ENCODE results near the gene ZNF546. TPM values are rescaled to one million over a fixed set of nuclear protein-coding genes. Genes with fewer than 3 reads are reported as not detected.
"Not testable (repeated sequence)": the region's sequence is repeated elsewhere in the genome, so short reads cannot be mapped to it uniquely, and the experiment has no call there.

ZNF546 gene
- total and polyA plus RNA-seq, 4 donors, result 6.1 to 18.0 (median 11.8) TPM

- H3K4me3 ChIP-seq (ENCODE audit: low read depth, low read length); H3K27ac ChIP-seq (ENCODE audit: low read depth, low read length); H3K27me3 ChIP-seq (ENCODE audit: control insufficient read depth, insufficient read depth, low read length); H3K36me3 ChIP-seq (ENCODE audit: control insufficient read depth, insufficient read depth, low read length); H3K4me1 ChIP-seq (ENCODE audit: control insufficient read depth, insufficient read depth, low read length); DNase-seq (ENCODE audit: low read depth in 4 of 6, low spot score in 6 of 6): not testable (repeated sequence)
- H3K9me3 ChIP-seq (ENCODE audit: control insufficient read depth, insufficient read depth, low read length), result peaks cover 14% of the 10 kb centered on the region
- WGBS (ENCODE audit: insufficient coverage), result no CpG with 5 or more reads among the region's 3 CpGs
Measured at GRCh38 chr19:40038047-40038446, 41.2 kb downstream of the ZNF546 start.

- H3K27ac ChIP-seq (ENCODE audit: low read depth, low read length); H3K4me1 ChIP-seq (ENCODE audit: control insufficient read depth, insufficient read depth, low read length); H3K27me3 ChIP-seq (ENCODE audit: control insufficient read depth, insufficient read depth, low read length); H3K4me3 ChIP-seq (ENCODE audit: low read depth, low read length); DNase-seq (ENCODE audit: low read depth in 4 of 6, low spot score in 6 of 6): not testable (repeated sequence)
- H3K36me3 ChIP-seq (ENCODE audit: control insufficient read depth, insufficient read depth, low read length), result peaks cover 18% of the 10 kb centered on the region
- peaks cover 14% of the 10 kb centered on the region for H3K9me3 ChIP-seq (ENCODE audit: control insufficient read depth, insufficient read depth, low read length)
- no CpG with 5 or more reads among the region's 1 CpG for WGBS (ENCODE audit: insufficient coverage)
Measured at GRCh38 chr19:40041718-40042117, 44.9 kb downstream of the ZNF546 start.

- peaks cover 3% of the 10 kb centered on the region for H3K4me1 ChIP-seq (ENCODE audit: control insufficient read depth, insufficient read depth, low read length)
- no peaks in the 10 kb centered on the region for H3K27me3 ChIP-seq (ENCODE audit: control insufficient read depth, insufficient read depth, low read length)
- peaks cover 6% of the 10 kb centered on the region for H3K36me3 ChIP-seq (ENCODE audit: control insufficient read depth, insufficient read depth, low read length)
- H3K9me3 ChIP-seq (ENCODE audit: control insufficient read depth, insufficient read depth, low read length), result peaks cover 8% of the 10 kb centered on the region
- 100% methylated on average over 2 of the region's 2 CpGs for WGBS (ENCODE audit: insufficient coverage)
- no peak for DNase-seq (ENCODE audit: low read depth in 4 of 6, low spot score in 6 of 6)
- H3K27ac ChIP-seq (ENCODE audit: low read depth, low read length), result no peak overlapping the region
- H3K4me3 ChIP-seq (ENCODE audit: low read depth, low read length), result no peak overlapping the region
Measured at GRCh38 chr19:40053491-40053890, 56.6 kb downstream of the ZNF546 start.

GRCh38 chr19:40054632-40055031 is 57.8 kb downstream of the ZNF546 start:
- no peak overlapping the region for H3K4me3 ChIP-seq (ENCODE audit: low read depth, low read length)
- H3K9me3 ChIP-seq (ENCODE audit: control insufficient read depth, insufficient read depth, low read length), result peaks cover 11% of the 10 kb centered on the region
- H3K27ac ChIP-seq (ENCODE audit: low read depth, low read length), result no peak overlapping the region
- no peaks in the 10 kb centered on the region for H3K36me3 ChIP-seq (ENCODE audit: control insufficient read depth, insufficient read depth, low read length)
- WGBS (ENCODE audit: insufficient coverage), result 81% methylated on average over 4 of the region's 9 CpGs
- peaks cover 3% of the 10 kb centered on the region for H3K4me1 ChIP-seq (ENCODE audit: control insufficient read depth, insufficient read depth, low read length)
- DNase-seq (ENCODE audit: low read depth in 4 of 6, low spot score in 6 of 6), result no peak
- H3K27me3 ChIP-seq (ENCODE audit: control insufficient read depth, insufficient read depth, low read length), result no peaks in the 10 kb centered on the region

GRCh38 chr19:40055049-40055448 is 58.2 kb downstream of the ZNF546 start:
- Histone ChIP-seq H3K4me1 (ENCODE audit: control insufficient read depth, insufficient read depth, low read length) (peaks cover 3% of the 10 kb centered on the region), H3K27ac (ENCODE audit: low read depth, low read length) (no peak overlapping the region), H3K4me3 (ENCODE audit: low read depth, low read length) (peak overlapping the region; percentile 66), H3K9me3 (ENCODE audit: control insufficient read depth, insufficient read depth, low read length) (peaks cover 11% of the 10 kb centered on the region), H3K36me3 (ENCODE audit: control insufficient read depth, insufficient read depth, low read length) (no peaks in the 10 kb centered on the region), H3K27me3 (ENCODE audit: control insufficient read depth, insufficient read depth, low read length) (no peaks in the 10 kb centered on the region)
- no peak for DNase-seq (ENCODE audit: low read depth in 4 of 6, low spot score in 6 of 6)
- 0% methylated on average over 2 of the region's 10 CpGs for WGBS (ENCODE audit: insufficient coverage)

- DNase-seq (ENCODE audit: low read depth in 4 of 6, low spot score in 6 of 6), result peak; percentile 57 to 94 (median 68)
- Histone ChIP-seq H3K4me3 (ENCODE audit: low read depth, low read length) (peak within 1 kb of the TSS; percentile 66), H3K27me3 (ENCODE audit: control insufficient read depth, insufficient read depth, low read length) (no peaks in the 10 kb centered on the region), H3K36me3 (ENCODE audit: control insufficient read depth, insufficient read depth, low read length) (no peaks in the 10 kb centered on the region), H3K9me3 (ENCODE audit: control insufficient read depth, insufficient read depth, low read length) (peaks cover 6% of the 10 kb centered on the region), H3K4me1 (ENCODE audit: control insufficient read depth, insufficient read depth, low read length) (peaks cover 3% of the 10 kb centered on the region), H3K27ac (ENCODE audit: low read depth, low read length) (peak within 1 kb of the TSS; percentile 74)
- 0% methylated on average over 33 of the region's 41 CpGs for WGBS (ENCODE audit: insufficient coverage)
Measured at GRCh38 chr19:40055832-40056504, 59.1 kb downstream of the ZNF546 start, which contains the start of gene ZNF780B. ZNF780B (minus strand) TSS chr19:40056231; CDS start chr19:40050332, 5,899 bp downstream.

GRCh38 chr19:40056505-40056904 is 59.6 kb downstream of the ZNF546 start:
- Histone ChIP-seq H3K4me1 (ENCODE audit: control insufficient read depth, insufficient read depth, low read length) (peaks cover 3% of the 10 kb centered on the region), H3K9me3 (ENCODE audit: control insufficient read depth, insufficient read depth, low read length) (peaks cover 6% of the 10 kb centered on the region), H3K27me3 (ENCODE audit: control insufficient read depth, insufficient read depth, low read length) (no peaks in the 10 kb centered on the region), H3K4me3 (ENCODE audit: low read depth, low read length) (peak overlapping the region; percentile 66), H3K27ac (ENCODE audit: low read depth, low read length) (no peak overlapping the region), H3K36me3 (ENCODE audit: control insufficient read depth, insufficient read depth, low read length) (no peaks in the 10 kb centered on the region)
- peak in 1 of 6 donors; percentile 4 for DNase-seq (ENCODE audit: low read depth in 4 of 6, low spot score in 6 of 6)
- 0% methylated on average over 3 of the region's 7 CpGs for WGBS (ENCODE audit: insufficient coverage)

GRCh38 chr19:40057166-40057565 is 60.3 kb downstream of the ZNF546 start:
- no peak overlapping the region for H3K27ac ChIP-seq (ENCODE audit: low read depth, low read length)
- H3K4me1 ChIP-seq (ENCODE audit: control insufficient read depth, insufficient read depth, low read length), result peaks cover 3% of the 10 kb centered on the region
- no peaks in the 10 kb centered on the region for H3K36me3 ChIP-seq (ENCODE audit: control insufficient read depth, insufficient read depth, low read length)
- no peak overlapping the region for H3K4me3 ChIP-seq (ENCODE audit: low read depth, low read length)
- DNase-seq (ENCODE audit: low read depth in 4 of 6, low spot score in 6 of 6), result no peak
- WGBS (ENCODE audit: insufficient coverage), result no CpG with 5 or more reads among the region's 1 CpG
- H3K9me3 ChIP-seq (ENCODE audit: control insufficient read depth, insufficient read depth, low read length), result peaks cover 6% of the 10 kb centered on the region
- no peaks in the 10 kb centered on the region for H3K27me3 ChIP-seq (ENCODE audit: control insufficient read depth, insufficient read depth, low read length)

- Histone ChIP-seq H3K4me3 (ENCODE audit: low read depth, low read length) (no peak overlapping the region), H3K27me3 (ENCODE audit: control insufficient read depth, insufficient read depth, low read length) (no peaks in the 10 kb centered on the region), H3K4me1 (ENCODE audit: control insufficient read depth, insufficient read depth, low read length) (peaks cover 3% of the 10 kb centered on the region), H3K36me3 (ENCODE audit: control insufficient read depth, insufficient read depth, low read length) (no peaks in the 10 kb centered on the region), H3K27ac (ENCODE audit: low read depth, low read length) (no peak overlapping the region), H3K9me3 (ENCODE audit: control insufficient read depth, insufficient read depth, low read length) (peaks cover 3% of the 10 kb centered on the region)
- DNase-seq (ENCODE audit: low read depth in 4 of 6, low spot score in 6 of 6), result no peak
- WGBS (ENCODE audit: insufficient coverage), result no CpG with 5 or more reads among the region's 1 CpG
Measured at GRCh38 chr19:40059624-40060023, 62.8 kb downstream of the ZNF546 start.

- H3K36me3 ChIP-seq (ENCODE audit: control insufficient read depth, insufficient read depth, low read length), result no peaks in the 10 kb centered on the region
- no peaks in the 10 kb centered on the region for H3K4me1 ChIP-seq (ENCODE audit: control insufficient read depth, insufficient read depth, low read length)
- H3K9me3 ChIP-seq (ENCODE audit: control insufficient read depth, insufficient read depth, low read length), result no peaks in the 10 kb centered on the region
- H3K4me3 ChIP-seq (ENCODE audit: low read depth, low read length), result no peak overlapping the region
- DNase-seq (ENCODE audit: low read depth in 4 of 6, low spot score in 6 of 6), result no peak
- no CpG with 5 or more reads among the region's 1 CpG for WGBS (ENCODE audit: insufficient coverage)
- H3K27me3 ChIP-seq (ENCODE audit: control insufficient read depth, insufficient read depth, low read length), result no peaks in the 10 kb centered on the region
- H3K27ac ChIP-seq (ENCODE audit: low read depth, low read length), result no peak overlapping the region
Measured at GRCh38 chr19:40070058-40070457, 73.2 kb downstream of the ZNF546 start.

All from spinal cord (tissue), 10 donors.